OCI-LY3 (cell line): ENCODE results near the gene TSPAN31.
"Not testable (repeated sequence)": the region's sequence is repeated elsewhere in the genome, so short reads cannot be mapped to it uniquely, and the experiment has no call there.

Source experiments
- CTCF ChIP-seq: fragments of 200-600, 300-600 bp; sonication (generic); IDR thresholded peaks from 2 replicates; pipeline ENCODE4 v1.5.1; 2014; ENCODE audit warnings: antibody characterized with exemption, low read length, low read depth
- EZH2phosphoT487 ChIP-seq: fragments of 200-600 bp; shearing (Covaris generic); IDR thresholded peaks from 2 replicates; pipeline ENCODE4 v1.6.1; 2018; ENCODE audit warnings: antibody characterized with exemption, mixed run types, low read depth

- TF ChIP-seq CTCF, EZH2phosphoT487: not testable (repeated sequence)
Observed at GRCh38 chr12:57774634-57775033, 29.8 kb downstream of the TSPAN31 start.
